Mammary epithelial cell (primary cell): ENCODE results near the gene SCAMP1.

Experiments used
- EZH2 ChIP-seq: IDR thresholded peaks from 2 replicates; pipeline ENCODE4 v1.6.1; 2012; ENCODE audit warnings: low read length, inconsistent platforms, borderline replicate concordance
- TF ChIP-seq, protein P1 (sequence below), 2 donors: IDR thresholded peaks in 1 of 2; conservative IDR thresholded peaks in 1 of 2; 2 replicates each; pipeline ENCODE4 v1.5.1; 2011 to 2012; ENCODE audit warnings: inconsistent platforms in 2 of 2, low read length in 2 of 2, mild to moderate bottlenecking in 2 of 2, control low read depth in 1 of 2, low read depth in 1 of 2; ENCODE audit not compliant: insufficient read depth in 1 of 2; ENCODE audit errors: extremely low read depth in 1 of 2

DNA sequence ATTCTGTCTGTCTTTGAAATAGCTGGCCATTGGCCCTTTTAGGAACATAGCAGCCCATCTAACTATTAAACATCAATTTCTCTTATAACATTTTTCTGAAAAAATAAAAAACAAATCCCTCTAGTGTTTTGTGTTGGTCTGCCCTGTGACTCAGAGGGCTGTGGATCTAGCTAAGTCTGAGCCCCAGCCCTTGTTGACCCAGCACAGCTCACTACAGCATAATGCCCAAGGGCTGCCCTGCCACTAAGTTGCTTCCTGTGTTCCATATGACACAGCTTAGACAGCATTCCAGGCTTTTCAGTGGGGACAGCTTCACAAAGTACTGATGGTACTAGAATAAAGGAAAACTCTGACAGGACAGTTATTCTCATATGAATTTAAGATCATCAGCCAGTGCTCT is 136.0 kb downstream of the SCAMP1 start:
- no peak for TF ChIP-seq EZH2
- TF ChIP-seq, protein P1, sequence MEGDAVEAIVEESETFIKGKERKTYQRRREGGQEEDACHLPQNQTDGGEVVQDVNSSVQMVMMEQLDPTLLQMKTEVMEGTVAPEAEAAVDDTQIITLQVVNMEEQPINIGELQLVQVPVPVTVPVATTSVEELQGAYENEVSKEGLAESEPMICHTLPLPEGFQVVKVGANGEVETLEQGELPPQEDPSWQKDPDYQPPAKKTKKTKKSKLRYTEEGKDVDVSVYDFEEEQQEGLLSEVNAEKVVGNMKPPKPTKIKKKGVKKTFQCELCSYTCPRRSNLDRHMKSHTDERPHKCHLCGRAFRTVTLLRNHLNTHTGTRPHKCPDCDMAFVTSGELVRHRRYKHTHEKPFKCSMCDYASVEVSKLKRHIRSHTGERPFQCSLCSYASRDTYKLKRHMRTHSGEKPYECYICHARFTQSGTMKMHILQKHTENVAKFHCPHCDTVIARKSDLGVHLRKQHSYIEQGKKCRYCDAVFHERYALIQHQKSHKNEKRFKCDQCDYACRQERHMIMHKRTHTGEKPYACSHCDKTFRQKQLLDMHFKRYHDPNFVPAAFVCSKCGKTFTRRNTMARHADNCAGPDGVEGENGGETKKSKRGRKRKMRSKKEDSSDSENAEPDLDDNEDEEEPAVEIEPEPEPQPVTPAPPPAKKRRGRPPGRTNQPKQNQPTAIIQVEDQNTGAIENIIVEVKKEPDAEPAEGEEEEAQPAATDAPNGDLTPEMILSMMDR (conservative IDR thresholded peaks at IDR 0.05 in 1 of 2, IDR thresholded peaks at IDR 0.05 in 1 of 2; ENCODE audit: extremely low read depth in 1 of 2, insufficient read depth in 1 of 2, low read depth in 1 of 2, low read length in 2 of 2): no peak
